ENCODE results near the gene ASB8.
A peak's percentile ranks its signal among the peaks of the same experiment; 100 is the strongest.
"Not testable (repeated sequence)": the region's sequence is repeated elsewhere in the genome, so short reads cannot be mapped to it uniquely, and the experiment has no call there.

Gene ASB8

GRCh38 chr12:48183091-48183875, 26.0 kb upstream of the ASB8 start, which contains the start of gene CCDC184:
CCDC184 (plus strand) TSS chr12:48183644; CDS start chr12:48184123, 479 bp downstream.
- peak; percentile 27 to 45 (median 32) for DNase-seq (ENCODE audit: low read depth in 2 of 3, low spot score in 2 of 3)

GRCh38 chr12:48182631-48183030, 25.3 kb upstream of the ASB8 start:
- DNase-seq (ENCODE audit: low read depth in 2 of 3, low spot score in 2 of 3): no peak

- no peak for DNase-seq (ENCODE audit: low read depth in 2 of 3, low spot score in 2 of 3)
These were observed 23.7 kb upstream of the ASB8 start for GRCh38 chr12:48180857-48181495.

GRCh38 chr12:48180424-48180823, 23.1 kb upstream of the ASB8 start:
- no peak for DNase-seq (ENCODE audit: low read depth in 2 of 3, low spot score in 2 of 3)

GRCh38 chr12:48179466-48179865, 22.2 kb upstream of the ASB8 start:
- no peak for DNase-seq (ENCODE audit: low read depth in 2 of 3, low spot score in 2 of 3)

- no peak for DNase-seq (ENCODE audit: low read depth in 2 of 3, low spot score in 2 of 3)
These were observed 20.7 kb upstream of the ASB8 start for GRCh38 chr12:48177982-48178381.

GRCh38 chr12:48176417-48176751, 19.1 kb upstream of the ASB8 start:
- DNase-seq (ENCODE audit: low read depth in 2 of 3, low spot score in 2 of 3): no peak

- DNase-seq (ENCODE audit: low read depth in 2 of 3, low spot score in 2 of 3): no peak
These were observed 18.5 kb upstream of the ASB8 start for GRCh38 chr12:48175613-48176416.

- no peak for DNase-seq (ENCODE audit: low read depth in 2 of 3, low spot score in 2 of 3)
These were observed 11.7 kb upstream of the ASB8 start for GRCh38 chr12:48169011-48169410.

- DNase-seq (ENCODE audit: low read depth in 2 of 3, low spot score in 2 of 3): peak in 1 of 3 experiments; percentile 18
These were observed 8.0 kb upstream of the ASB8 start for GRCh38 chr12:48165089-48165981.

- DNase-seq (ENCODE audit: low read depth in 2 of 3, low spot score in 2 of 3): no peak
These were observed 7.1 kb upstream of the ASB8 start for GRCh38 chr12:48164451-48164850.

- DNase-seq (ENCODE audit: low read depth in 2 of 3, low spot score in 2 of 3): no peak
These were observed 5.9 kb upstream of the ASB8 start for GRCh38 chr12:48163150-48163747.

- no peak for DNase-seq (ENCODE audit: low read depth in 2 of 3, low spot score in 2 of 3)
These were observed 3.5 kb upstream of the ASB8 start for GRCh38 chr12:48160807-48161206.

- DNase-seq (ENCODE audit: low read depth in 2 of 3, low spot score in 2 of 3): no peak
These were observed 2.7 kb upstream of the ASB8 start for GRCh38 chr12:48160046-48160445.

- peak in 1 of 3 experiments; percentile 4 for DNase-seq (ENCODE audit: low read depth in 2 of 3, low spot score in 2 of 3)
These were observed 615 bp upstream of the ASB8 start for GRCh38 chr12:48157889-48158370.

- no peak for DNase-seq (ENCODE audit: low read depth in 2 of 3, low spot score in 2 of 3)
These were observed 680 bp downstream of the ASB8 start for GRCh38 chr12:48156652-48157017.

- not testable (repeated sequence) for DNase-seq (ENCODE audit: low read depth in 2 of 3, low spot score in 2 of 3)
These were observed 1.5 kb downstream of the ASB8 start for GRCh38 chr12:48155786-48156185.

GRCh38 chr12:48151103-48151771, 6.1 kb downstream of the ASB8 start:
- no peak for DNase-seq (ENCODE audit: low read depth in 2 of 3, low spot score in 2 of 3)

- DNase-seq (ENCODE audit: low read depth in 2 of 3, low spot score in 2 of 3): no peak
These were observed 11.3 kb downstream of the ASB8 start for GRCh38 chr12:48145981-48146380.

GRCh38 chr12:48143898-48144297, 13.4 kb downstream of the ASB8 start:
- DNase-seq (ENCODE audit: low read depth in 2 of 3, low spot score in 2 of 3): no peak
